ENCODE results near the gene SRSF7.
"Not testable (repeated sequence)": the region's sequence is repeated elsewhere in the genome, so short reads cannot be mapped to it uniquely, and the experiment has no call there.

SRSF7 gene

DNA sequence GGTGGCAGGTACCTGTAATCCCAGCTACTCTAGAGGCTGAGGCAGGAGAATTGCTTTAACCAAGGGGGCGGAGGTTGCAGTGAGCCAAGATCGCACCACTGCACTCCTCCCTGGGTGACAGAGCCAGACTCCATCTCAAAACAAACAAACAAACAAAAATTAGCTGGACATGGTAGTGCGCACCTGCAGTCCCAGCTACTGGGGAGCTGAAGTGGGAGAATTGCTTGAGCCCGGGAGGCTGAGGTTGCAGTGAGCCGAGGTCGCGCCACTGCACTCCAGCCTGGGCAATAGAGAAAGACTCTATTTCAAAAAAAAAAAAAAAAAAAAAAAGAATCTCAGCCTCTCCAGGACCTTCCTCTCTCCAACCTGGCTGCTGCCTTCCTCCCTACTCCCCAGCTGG is 20.1 kb downstream of the SRSF7 start:
- DNase-seq: no peak

DNA sequence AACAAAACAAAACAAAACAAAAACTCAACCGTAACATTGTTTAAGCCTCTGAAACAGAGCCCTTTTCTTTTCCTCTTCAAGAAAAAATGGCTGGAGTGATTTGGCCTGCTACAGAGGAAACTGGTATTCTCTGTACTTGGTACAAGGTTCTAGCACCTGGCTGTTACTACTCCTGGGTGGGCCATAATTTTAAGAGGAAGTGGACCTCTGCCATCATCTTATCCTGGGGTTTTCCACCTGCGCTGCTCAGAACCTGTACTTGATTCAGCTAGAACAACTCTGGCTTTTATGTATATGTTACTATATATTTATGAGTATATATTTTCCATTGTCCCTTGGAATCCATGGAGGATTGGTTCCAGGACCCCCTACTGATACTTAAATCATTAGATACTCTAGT is 22.5 kb downstream of the SRSF7 start:
- no peak for DNase-seq

DNA sequence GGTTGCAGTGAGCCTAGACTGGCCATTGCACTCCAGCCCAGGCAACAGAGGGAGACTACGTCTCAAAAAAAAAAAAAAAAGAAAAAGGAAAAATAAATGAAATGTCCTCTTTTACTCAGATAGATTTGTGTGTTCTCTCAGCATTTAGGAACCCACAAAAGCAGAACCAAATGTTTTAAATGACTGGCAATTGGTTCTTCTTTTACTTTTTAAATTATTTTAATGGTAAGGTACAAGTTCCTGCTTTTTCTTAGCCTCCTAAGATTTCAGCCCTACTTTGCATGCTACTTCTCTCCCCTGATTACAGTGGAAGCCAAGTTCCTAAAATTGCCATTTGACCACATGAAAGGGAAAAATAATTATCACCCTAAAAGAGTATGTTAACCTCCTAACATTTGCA is 23.5 kb downstream of the SRSF7 start:
- DNase-seq: no peak

DNA sequence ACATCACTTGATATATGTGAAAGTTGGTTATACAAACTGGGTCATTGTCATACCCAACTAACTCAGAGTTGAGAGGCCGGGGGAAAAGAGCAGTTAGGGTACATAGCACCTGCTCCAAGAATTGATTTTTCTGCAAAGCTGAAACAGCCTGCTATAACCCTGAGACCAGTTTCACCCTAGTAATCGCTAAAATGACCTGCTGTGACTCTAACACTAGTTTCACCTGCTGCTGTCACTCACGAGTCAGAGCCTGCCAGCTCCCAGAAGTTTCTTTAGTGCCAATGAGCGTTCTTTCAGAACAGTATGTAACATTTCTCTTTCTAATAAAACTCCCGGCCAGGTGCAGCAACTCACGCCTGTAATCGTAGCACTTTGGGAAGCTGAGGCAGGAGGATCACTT is 28.0 kb downstream of the SRSF7 start:
- DNase-seq: peak; percentile 35

DNA sequence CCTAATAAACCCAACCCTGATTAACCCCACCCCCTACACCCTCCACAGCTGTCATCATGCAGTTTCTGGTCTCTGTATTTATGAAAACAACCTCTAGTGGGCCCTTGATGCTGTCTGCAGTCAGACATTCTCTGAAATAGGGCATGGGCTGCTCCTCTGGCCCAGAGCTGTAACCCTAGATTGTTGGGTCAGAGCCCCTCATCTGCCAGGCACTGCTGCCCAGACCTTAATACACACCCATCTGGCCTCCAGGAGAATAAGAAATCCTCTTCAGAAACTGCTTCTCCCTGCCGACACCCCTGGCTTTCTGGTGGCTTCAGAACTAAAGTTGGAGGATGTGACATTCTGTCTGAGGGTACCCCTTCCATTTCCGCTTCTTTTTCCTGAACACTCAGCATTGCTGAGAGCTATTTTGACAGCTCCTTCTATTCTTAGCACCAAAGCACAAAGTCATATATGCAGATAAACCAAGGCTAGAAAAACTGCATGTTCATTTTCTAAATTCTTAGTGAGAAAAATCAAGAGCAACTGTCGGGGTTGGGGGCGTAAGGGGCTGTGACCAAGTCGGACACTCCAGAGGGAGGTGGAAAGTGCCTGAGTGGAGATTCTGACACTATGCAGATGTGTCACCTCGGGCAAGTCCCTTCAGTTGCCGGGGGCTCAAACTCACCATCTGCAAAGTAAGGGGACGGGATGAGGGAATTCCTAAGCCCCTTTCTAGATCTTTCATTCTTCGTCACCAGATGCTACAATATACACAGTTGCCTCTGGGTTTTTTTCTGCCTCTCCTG is 28.7 kb downstream of the SRSF7 start:
- DNase-seq: peak; percentile 76

DNA sequence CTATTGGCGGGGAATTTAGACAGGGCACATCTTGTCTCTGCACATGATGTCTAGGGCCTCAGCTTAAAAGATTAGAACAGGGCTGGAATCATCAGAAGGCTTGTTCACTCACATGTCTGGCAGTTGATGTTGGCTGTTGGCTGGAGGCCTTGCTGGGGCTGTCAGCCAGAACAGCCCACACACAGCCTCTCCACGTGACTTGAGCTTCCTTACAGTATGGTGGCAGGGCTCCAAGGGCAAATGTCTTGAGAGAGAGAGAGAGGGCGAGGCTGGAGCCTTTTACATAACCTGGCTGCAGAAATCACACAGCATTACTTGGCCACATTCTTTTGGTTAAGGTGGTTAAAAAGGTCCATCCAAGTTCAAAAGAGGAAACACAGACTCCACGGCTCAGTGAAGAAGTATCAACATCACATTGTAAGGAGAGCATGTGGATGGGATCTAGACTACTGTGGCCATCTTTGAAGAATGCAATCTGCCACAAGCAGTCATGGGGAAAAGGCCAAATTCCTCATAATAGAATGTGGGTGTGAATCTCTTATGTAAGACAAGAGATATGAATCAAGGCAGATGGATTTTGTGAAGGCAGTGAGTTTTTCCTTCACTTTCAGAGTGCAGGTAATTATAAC is 30.4 kb downstream of the SRSF7 start:
- no peak for DNase-seq

DNA sequence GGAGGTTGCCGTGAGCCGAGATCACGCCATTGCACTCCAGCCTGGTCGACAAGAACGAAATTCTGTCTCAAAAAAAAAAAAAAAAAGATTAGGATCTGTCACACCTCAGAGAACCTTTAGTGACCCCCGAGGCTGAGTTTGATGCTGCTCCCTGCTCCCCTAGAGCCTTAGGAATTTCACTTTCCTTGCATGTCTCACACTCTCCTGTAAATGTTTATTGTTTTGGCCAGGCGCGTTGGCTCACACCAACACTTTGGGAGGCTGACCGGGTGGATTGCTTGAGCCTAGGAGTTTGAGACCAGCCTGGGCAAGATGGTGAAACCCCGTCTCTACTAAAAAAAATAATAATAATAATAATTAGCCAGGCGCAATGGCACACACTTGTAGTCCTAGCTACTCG is 31.5 kb downstream of the SRSF7 start:
- no peak for DNase-seq

DNA sequence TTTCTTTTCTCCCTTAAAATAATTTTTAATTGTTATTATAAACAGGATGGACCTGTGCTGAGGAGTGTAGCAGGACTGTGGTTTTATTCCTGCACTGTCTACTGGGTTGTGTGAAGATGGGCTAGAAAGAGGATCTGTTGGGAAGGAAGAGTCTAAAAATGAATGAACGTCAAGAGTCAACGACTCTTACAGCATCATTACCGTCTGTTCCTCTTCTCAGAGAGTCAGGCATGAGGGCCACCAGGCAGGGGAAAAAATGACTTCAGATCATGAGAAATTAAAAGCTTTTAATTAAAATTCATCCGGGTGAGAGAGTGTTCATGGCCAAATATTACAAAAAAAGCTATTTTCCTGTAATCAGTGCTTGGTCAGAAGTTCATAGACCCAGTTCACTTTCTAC is 32.6 kb downstream of the SRSF7 start:
- no peak for DNase-seq

DNA sequence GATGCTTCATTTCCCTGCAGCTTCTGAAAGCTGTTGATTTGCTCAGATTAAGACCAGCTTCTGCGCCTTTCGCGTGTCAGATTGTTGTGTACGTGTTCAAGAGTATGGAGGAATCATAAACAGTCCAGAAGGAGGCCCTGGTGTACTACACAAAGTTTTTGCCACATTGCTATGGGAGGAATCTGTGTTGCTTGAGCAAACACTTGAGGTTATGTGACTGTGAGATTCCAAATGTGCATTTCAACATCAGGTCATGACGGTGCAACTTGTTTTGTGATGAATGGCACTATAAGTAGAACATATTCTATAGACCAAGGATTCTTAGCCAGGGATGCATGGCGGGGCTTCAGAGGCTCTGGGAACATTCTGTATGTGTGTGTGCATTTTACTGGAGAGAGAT is 35.0 kb downstream of the SRSF7 start:
- no peak for DNase-seq

DNA sequence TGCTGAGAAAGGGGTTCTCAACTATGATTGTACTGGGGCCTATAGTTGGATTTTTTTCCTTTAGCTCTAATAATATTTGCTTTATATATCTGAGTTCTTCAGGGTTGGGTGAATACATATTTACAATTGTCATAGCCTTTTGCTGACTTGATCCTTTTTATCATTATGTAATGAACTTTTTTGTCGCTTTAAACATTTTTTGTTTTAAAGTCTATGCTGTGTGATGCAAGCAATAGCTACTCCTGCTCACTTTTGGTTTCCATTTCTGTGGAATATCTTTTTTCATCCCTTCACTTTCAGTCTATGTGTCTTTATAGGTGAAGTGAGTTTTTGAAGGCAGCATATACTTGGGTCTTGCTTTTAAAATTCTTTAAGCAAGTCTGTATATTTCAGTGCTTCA is 36.2 kb downstream of the SRSF7 start:
- DNase-seq: not testable (repeated sequence)

DNA sequence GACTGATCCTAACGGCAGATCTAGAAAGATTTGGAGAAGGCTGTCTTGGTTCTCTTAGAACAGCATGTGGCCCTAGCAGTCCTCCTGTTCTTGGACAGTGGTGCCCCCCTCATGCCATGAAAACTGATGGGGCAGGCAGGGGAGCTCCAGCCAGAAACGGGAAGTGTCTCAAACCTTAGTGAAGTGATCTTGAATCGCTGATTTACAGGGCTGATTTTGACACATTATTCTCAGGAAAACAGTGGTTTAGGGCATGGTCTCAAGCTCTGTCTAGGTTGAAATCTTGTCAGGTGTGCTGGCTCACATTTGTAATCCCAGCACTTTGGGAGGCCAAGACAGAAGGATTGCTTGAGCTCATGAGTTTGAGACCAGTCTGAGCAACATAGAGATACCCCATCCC is 37.8 kb downstream of the SRSF7 start:
- DNase-seq: no peak

DNA sequence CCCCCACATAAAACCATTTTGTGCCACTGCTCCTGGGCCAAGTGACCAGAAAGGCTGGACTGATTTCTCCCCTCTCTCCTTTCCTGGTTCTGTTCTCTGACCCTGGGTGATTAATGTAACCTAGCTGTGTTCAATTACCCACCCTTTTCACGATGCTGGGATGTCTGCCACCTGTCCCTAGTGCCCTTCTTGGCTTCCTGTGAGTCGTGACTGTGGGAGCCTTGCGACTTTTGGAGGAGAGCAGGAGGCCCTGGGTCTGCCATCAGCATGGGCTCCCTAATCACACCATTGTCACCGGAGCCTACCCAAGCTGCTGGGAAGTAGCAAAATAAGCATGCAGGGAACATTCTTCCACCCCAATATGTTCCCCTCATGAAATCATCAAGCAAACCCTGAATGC is 38.3 kb downstream of the SRSF7 start:
- no peak for DNase-seq

DNA sequence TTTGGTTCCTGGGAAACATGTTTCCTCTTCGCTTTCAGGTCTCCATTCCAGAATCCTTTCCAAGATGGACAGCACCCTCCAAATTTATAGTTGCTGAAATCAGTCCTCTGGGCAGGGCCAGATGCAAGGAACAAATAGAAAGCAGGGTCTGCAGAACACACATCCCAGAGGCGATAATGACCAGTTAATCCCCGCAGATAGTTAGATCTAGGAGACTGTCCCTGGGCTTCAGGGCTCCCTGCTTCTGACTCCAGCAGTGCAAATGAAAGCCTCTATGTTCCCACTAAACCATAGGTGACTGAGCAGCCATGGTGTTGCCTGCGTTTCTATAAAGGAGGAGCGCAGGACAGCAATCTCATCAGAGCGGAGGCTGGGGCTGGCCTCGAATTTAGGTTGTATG is 38.7 kb downstream of the SRSF7 start:
- no peak for DNase-seq

DNA sequence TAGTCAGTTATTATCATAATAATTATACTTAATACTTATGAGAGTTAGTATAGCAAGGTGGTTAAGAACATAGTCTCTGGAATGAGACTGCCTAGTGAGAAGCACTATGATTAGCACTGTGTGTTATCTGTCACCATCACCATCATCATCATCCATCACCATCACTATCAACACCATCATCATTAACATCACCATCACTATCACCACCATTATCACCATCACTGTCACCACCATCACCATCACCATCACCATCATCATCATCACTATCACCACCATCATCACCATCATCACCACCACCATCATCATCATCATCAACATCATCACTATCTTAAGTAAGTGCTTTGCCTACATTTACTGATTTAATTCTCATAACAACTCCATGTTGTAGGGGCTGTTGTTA is 39.6 kb downstream of the SRSF7 start:
- no peak for DNase-seq

DNA sequence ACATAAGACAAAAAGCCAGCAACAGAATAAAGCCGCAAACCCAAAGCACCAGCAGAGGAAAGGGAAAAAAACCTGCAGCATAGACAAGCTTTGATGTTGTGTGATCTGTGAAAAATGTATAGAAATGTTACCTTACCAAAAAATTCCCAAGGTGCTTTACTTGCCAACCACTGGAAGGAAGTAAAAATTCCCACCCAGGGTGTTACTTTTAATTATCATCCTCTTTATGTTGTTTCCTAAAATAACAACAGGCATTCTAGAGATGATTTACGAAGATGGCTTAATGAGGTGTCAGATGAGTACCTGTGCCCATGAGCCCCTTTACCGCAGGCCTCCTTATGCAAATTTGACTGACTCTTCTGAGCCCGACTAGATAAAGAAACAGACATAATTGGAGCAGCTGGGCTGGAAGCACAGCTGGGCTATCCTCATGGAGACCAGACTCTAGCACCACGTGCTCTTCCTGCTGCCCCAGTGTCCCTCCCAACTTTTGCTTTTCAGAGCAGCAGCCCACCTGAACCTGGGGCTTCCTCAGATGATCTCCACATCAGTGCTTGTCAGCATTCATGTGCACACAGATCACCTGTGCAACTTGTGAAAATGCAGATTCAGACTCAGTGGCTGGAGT is 41.5 kb downstream of the SRSF7 start:
- DNase-seq: no peak

DNA sequence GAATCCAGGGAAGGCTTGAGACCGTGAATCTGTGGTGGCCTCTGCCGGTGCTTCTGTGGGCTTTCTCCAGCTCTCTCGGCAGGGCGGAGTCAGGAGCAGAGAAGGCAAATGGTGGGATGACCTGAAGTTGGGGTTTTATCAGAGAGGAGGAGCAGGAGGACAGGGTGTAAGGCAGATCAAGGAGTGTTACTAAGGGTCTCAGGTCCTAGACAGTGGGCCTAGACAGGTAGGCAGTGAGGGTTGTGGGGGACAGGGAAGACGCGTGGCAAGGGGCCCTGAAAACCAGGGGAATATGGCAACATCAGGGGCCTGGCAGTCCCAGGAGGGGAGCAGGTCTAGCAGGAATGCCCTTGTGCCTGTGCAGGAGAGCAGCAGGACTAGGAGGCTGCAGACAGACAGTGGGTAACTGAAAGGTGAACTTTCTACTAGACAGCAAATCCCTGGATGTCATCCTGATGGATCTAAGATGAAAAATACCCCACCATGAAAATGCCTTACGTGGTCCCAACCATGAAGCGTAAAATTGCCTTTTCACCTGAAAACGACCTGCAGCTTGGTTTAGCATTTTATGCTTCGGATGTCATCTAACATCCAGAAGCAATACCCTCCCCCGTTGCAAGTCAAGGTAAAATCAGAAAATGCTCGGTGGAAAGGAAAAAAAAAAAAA is 42.1 kb downstream of the SRSF7 start:
- no peak for DNase-seq

DNA sequence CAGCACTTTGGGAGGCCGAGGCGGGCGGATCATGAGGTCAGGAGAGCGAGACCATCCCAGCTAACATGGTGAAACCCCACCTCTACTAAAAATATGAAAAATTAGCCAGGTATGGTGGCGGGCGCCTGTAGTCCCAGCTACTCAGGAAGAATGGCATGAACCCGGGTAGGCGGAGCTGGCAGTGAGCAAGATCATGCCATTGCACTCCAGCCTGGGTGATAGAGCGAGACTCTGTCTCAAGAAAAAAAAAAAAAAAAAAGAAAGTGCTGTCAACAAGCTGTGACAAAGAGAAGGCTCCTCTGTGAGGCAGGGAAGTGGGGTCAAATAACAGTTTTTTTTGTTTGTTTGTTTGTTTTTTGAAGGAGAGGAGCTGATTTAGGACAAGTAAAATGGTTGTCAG is 42.7 kb downstream of the SRSF7 start:
- not testable (repeated sequence) for DNase-seq

DNA sequence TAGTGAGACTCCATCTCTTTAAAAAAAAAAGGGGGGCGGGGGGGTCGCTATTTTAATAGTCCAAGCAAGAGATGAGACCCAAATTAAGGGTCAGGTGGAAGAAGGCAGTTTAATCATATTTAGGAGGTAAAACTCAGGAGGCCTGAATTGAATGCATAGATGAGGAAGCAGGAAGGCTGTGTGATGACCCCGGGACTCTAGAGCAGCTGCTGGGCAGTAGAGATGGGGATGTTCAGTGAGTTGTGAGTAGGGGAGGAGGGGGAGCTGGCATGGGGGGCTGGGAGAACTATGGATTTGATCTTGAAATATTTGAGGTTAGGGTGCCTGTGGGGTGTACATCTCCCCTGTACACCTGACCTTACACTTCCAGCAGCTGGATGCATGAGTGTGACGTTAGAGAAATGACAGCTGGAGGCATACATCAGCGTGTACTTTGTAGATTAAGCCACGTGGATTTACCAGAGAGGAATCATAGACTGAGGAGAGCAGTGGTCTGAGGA is 44.3 kb downstream of the SRSF7 start:
- DNase-seq: no peak

DNA sequence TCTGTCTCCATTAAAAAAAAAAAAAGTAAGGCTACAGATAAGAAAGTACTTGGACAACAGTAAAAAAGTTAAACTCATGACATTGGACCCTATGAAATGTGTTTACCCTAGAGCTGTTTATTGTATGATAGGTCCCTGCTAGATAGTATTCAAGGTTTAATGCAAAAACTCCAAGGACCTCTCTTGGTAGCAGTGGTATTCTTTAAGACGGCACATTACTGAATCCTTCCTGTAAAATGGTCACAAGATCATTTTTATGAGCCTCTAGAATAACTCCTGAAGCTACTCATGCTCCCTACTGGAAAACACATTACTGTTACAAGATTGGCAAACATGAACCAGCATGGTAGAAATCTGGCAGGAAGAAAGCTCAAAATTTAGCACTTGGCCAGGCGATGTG is 46.5 kb downstream of the SRSF7 start:
- DNase-seq: no peak

DNA sequence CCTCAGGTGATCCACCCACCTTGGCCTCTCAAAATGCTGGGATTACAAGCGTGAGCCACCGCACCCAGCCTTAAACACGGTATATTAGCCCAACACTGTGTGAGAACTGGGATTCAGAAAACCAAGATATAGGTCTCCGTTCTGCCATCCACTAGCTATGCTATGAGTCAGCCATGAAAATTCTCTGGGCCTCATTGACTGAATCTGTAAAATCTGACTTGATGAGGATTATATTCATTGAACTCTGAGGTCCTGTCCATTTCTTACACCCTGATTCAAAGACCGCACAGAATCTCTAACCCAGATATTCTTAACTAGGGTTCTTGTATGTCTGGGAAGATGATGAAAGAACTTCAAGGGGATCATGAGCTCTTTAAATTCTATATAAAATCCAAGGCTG is 47.8 kb downstream of the SRSF7 start:
- DNase-seq: not testable (repeated sequence)

DNA sequence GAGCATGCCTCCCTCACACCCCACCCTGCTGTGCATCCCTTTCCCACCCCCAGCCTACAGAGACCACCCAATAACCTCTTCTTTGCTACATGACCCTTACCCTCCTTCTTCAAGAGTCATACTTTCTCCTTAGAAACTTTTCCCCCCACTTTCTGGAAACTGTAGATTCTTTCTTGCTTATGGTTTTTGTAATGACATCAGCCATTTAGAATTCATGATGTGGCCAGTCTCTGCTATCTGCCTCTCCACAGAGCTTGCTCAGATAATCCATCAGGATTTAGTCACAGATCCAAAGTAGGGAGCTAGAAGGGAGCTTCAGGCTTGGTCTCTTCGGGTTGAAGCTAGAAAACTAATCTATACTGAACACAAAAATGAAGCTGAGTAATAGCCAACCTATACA is 48.7 kb downstream of the SRSF7 start:
- no peak for DNase-seq

DNA sequence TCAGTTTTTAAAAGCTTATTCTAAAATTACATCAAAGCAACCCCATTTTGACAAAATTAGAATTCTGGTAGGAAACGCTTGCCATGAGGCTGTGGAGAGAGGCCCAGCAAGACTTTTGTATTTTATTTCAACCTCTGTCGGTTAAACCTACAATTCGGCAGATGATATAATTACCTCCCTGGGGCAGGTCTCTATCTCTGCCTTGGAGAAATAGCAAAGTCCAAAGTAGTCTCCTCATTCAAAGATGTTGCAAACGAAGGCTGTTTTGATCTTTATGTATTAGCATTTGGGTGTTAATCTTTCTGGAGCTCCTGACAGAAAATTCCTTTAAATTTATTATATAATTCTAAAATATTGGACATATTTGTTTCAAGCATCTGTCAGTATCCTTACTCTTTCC is 49.6 kb downstream of the SRSF7 start:
- DNase-seq: no peak

DNA sequence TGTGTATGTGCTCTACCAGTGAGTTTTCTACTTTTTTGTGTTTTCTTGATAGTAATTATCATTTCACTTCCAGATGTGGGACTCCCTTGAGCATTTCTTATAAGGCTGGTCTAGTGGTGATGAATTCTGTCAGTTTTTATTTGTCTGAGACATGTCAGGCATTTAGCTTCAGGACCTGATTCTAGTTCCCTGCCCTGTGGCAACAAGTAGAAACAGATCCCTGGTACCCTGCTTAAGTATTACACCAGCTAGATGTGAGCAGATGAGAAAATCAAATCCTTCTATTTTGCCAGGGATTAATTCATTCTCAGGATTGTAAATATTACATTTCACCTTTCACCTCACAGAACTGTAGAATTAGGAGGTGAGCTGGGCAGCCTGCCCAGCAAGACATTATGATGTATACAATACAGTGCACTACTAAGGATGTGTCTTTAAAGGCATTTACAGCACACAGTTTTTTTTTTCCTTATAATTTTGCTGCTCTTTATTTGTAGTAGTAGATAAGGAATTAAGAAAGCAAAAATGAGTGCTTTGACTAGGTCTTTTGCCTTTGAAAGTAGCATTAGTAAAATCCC is 50.2 kb downstream of the SRSF7 start:
- DNase-seq: no peak
